ENCODE data around the gene CYB5R3.

The CYB5R3 gene

DNA sequence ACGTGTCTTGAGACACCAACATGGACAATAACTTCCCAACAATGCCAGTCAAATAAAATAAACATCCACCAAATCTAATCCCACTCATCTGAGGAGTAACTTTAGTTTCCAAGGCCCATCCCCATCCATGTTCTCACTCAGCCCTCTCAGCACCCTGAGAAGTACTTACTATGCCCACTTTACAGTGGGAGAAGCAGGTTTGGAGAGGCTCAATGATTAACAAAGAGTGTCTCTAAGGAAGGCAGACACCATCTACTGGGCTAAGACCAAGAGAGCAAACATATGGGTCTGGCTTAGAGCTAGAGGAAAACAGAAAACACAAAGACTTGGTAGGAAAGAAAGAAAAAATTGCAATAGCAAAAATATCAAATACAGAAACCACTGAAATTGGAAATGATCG, 45.8 kb downstream of the CYB5R3 start:
- no peak for TF ChIP-seq SNAI2 (CRISPR knock-in tag; IDR thresholded peaks at IDR 0.05)
- TF ChIP-seq, protein P1, sequence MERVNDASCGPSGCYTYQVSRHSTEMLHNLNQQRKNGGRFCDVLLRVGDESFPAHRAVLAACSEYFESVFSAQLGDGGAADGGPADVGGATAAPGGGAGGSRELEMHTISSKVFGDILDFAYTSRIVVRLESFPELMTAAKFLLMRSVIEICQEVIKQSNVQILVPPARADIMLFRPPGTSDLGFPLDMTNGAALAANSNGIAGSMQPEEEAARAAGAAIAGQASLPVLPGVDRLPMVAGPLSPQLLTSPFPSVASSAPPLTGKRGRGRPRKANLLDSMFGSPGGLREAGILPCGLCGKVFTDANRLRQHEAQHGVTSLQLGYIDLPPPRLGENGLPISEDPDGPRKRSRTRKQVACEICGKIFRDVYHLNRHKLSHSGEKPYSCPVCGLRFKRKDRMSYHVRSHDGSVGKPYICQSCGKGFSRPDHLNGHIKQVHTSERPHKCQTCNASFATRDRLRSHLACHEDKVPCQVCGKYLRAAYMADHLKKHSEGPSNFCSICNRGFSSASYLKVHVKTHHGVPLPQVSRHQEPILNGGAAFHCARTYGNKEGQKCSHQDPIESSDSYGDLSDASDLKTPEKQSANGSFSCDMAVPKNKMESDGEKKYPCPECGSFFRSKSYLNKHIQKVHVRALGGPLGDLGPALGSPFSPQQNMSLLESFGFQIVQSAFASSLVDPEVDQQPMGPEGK (CRISPR knock-in tag; IDR thresholded peaks at IDR 0.05; ENCODE audit: borderline replicate concordance): no peak
- TF ChIP-seq TOX (CRISPR knock-in tag; IDR thresholded peaks at IDR 0.05; ENCODE audit: borderline replicate concordance): no peak
- TF ChIP-seq CSDC2 (CRISPR knock-in tag; IDR thresholded peaks at IDR 0.05): no peak
- no peak for ATAC-seq

DNA sequence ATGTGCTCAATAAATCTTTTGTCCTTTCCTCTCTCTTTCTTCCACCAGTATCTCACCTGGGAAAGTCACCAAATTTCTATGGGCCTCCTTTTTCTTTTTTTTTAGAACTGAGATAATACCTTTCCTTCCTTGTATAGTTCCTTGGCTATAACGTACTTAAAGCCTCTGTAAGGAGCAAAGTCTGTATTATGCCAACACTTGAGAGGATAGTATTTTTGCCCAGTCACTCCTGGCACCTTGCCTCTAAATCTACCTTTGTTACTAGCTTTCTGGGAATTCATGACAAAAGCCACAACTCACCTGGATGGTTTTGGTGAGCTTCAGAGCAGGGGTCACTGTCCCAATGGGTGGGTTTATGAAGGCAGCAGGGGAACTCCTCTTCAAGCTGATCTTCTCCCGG, 46.7 kb downstream of the CYB5R3 start:
- TF ChIP-seq ARNTL (CRISPR knock-in tag; IDR thresholded peaks at IDR 0.05; ENCODE audit: borderline replicate concordance, low read depth) (no peak), ISL1 (CRISPR knock-in tag; IDR thresholded peaks at IDR 0.05) (no peak), PPARA (CRISPR knock-in tag; IDR thresholded peaks at IDR 0.05; ENCODE audit: borderline replicate concordance) (no peak), BACH2 (CRISPR knock-in tag; IDR thresholded peaks at IDR 0.05; ENCODE audit: borderline replicate concordance) (no peak), RARB (CRISPR knock-in tag; IDR thresholded peaks at IDR 0.05) (no peak), ZFP3 (CRISPR knock-in tag; IDR thresholded peaks at IDR 0.05) (no peak), GLIS3 (CRISPR knock-in tag; IDR thresholded peaks at IDR 0.05) (no peak), TCF4 (CRISPR knock-in tag; IDR thresholded peaks at IDR 0.05; ENCODE audit: borderline replicate concordance) (no peak), ESRRG (CRISPR knock-in tag; IDR thresholded peaks at IDR 0.05) (no peak), ZFP30 (CRISPR knock-in tag; IDR thresholded peaks at IDR 0.05) (no peak), CSDC2 (CRISPR knock-in tag; IDR thresholded peaks at IDR 0.05) (no peak), ZNF565 (CRISPR knock-in tag; conservative IDR thresholded peaks at IDR 0.05; ENCODE audit: low read depth) (no peak), TOX (CRISPR knock-in tag; IDR thresholded peaks at IDR 0.05; ENCODE audit: borderline replicate concordance) (no peak), ZNF8 (CRISPR knock-in tag; IDR thresholded peaks at IDR 0.05) (no peak), OSR1 (CRISPR knock-in tag; IDR thresholded peaks at IDR 0.05) (no peak), ZC3H10 (CRISPR knock-in tag; IDR thresholded peaks at IDR 0.05) (no peak)
- TF ChIP-seq, protein P2, sequence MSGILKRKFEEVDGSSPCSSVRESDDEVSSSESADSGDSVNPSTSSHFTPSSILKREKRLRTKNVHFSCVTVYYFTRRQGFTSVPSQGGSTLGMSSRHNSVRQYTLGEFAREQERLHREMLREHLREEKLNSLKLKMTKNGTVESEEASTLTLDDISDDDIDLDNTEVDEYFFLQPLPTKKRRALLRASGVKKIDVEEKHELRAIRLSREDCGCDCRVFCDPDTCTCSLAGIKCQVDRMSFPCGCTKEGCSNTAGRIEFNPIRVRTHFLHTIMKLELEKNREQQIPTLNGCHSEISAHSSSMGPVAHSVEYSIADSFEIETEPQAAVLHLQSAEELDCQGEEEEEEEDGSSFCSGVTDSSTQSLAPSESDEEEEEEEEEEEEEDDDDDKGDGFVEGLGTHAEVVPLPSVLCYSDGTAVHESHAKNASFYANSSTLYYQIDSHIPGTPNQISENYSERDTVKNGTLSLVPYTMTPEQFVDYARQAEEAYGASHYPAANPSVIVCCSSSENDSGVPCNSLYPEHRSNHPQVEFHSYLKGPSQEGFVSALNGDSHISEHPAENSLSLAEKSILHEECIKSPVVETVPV (CRISPR knock-in tag; IDR thresholded peaks at IDR 0.05): no peak
- TF ChIP-seq, protein P1 (CRISPR knock-in tag; IDR thresholded peaks at IDR 0.05; ENCODE audit: borderline replicate concordance): no peak
- TF ChIP-seq, protein P3, sequence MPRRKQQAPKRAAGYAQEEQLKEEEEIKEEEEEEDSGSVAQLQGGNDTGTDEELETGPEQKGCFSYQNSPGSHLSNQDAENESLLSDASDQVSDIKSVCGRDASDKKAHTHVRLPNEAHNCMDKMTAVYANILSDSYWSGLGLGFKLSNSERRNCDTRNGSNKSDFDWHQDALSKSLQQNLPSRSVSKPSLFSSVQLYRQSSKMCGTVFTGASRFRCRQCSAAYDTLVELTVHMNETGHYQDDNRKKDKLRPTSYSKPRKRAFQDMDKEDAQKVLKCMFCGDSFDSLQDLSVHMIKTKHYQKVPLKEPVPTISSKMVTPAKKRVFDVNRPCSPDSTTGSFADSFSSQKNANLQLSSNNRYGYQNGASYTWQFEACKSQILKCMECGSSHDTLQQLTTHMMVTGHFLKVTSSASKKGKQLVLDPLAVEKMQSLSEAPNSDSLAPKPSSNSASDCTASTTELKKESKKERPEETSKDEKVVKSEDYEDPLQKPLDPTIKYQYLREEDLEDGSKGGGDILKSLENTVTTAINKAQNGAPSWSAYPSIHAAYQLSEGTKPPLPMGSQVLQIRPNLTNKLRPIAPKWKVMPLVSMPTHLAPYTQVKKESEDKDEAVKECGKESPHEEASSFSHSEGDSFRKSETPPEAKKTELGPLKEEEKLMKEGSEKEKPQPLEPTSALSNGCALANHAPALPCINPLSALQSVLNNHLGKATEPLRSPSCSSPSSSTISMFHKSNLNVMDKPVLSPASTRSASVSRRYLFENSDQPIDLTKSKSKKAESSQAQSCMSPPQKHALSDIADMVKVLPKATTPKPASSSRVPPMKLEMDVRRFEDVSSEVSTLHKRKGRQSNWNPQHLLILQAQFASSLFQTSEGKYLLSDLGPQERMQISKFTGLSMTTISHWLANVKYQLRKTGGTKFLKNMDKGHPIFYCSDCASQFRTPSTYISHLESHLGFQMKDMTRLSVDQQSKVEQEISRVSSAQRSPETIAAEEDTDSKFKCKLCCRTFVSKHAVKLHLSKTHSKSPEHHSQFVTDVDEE (CRISPR knock-in tag; IDR thresholded peaks at IDR 0.05): no peak
- TF ChIP-seq, protein P4, sequence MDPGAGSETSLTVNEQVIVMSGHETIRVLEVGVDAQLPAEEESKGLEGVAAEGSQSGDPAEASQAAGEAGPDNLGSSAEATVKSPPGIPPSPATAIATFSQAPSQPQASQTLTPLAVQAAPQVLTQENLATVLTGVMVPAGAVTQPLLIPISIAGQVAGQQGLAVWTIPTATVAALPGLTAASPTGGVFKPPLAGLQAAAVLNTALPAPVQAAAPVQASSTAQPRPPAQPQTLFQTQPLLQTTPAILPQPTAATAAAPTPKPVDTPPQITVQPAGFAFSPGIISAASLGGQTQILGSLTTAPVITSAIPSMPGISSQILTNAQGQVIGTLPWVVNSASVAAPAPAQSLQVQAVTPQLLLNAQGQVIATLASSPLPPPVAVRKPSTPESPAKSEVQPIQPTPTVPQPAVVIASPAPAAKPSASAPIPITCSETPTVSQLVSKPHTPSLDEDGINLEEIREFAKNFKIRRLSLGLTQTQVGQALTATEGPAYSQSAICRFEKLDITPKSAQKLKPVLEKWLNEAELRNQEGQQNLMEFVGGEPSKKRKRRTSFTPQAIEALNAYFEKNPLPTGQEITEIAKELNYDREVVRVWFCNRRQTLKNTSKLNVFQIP (CRISPR knock-in tag; IDR thresholded peaks at IDR 0.05; ENCODE audit: borderline replicate concordance, low read depth): no peak
- no peak for ATAC-seq

DNA sequence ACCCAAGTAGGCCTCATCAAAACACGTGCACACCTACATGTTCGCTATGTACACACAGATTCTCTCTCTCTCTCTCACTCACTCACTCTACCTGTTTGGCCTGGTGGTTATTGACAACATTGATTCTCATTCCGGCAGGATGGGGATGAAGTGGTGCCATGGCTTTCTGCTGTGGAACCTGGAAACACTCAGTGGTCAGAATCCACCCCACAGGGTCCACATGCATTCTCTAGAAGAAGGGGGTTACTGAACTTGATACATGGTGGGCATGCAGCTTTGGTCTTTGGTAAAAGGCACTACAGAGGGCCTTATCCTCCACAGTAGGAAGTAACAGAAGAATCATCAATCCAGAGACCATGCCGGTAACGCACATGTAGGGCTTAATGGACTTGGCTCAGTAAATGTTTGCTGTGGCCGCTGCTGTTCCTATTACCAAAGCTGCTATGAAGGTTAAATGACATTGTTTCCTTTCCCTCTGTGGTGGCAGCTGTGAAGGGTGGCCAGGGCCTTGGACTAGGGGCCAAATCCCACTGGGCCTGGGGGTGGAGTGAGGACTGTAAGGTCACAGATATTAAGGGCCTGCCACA, 47.2 kb downstream of the CYB5R3 start:
- TF ChIP-seq ZFP30 (CRISPR knock-in tag; IDR thresholded peaks at IDR 0.05) (no peak), ISL1 (CRISPR knock-in tag; IDR thresholded peaks at IDR 0.05) (no peak), GLIS3 (CRISPR knock-in tag; IDR thresholded peaks at IDR 0.05) (no peak), ZNF565 (CRISPR knock-in tag; conservative IDR thresholded peaks at IDR 0.05; ENCODE audit: low read depth) (no peak), SNAI2 (CRISPR knock-in tag; IDR thresholded peaks at IDR 0.05) (no peak), CSDC2 (CRISPR knock-in tag; IDR thresholded peaks at IDR 0.05) (no peak), ESRRG (CRISPR knock-in tag; IDR thresholded peaks at IDR 0.05) (no peak), PPARA (CRISPR knock-in tag; IDR thresholded peaks at IDR 0.05; ENCODE audit: borderline replicate concordance) (no peak)
- TF ChIP-seq, protein P4 (CRISPR knock-in tag; IDR thresholded peaks at IDR 0.05; ENCODE audit: borderline replicate concordance, low read depth): no peak
- TF ChIP-seq, protein P2 (CRISPR knock-in tag; IDR thresholded peaks at IDR 0.05): no peak
- ATAC-seq: no peak

All from SK-N-SH treated with all-trans-retinoic acid at 6 μM for 48 hours (cell line).